RWPE2 (cell line): ENCODE data around the gene ABCA2.

Experiments used
- ATAC-seq: fragments of 200-7000 bp; cut with Tn5 transposase; 3 replicates; pipeline ENCODE4 v1.9.1; 2021; ENCODE audit warnings: low read depth
- DNase-seq: peaks from one replicate; pipeline ENCODE4 v3.0.0-alpha.2; 2020; ENCODE audit warnings: low spot score
- H3K27ac ChIP-seq: fragments of 450-650 bp; 2 replicates; pipeline ENCODE4 v1.5.1; 2017; ENCODE audit warnings: mild to moderate bottlenecking; ENCODE audit not compliant: poor library complexity, severe bottlenecking
- H3K27me3 ChIP-seq: fragments of 250-450 bp; sonication (Bioruptor Pico); 2 replicates; pipeline ENCODE4 v1.5.1; 2021; ENCODE audit warnings: mild to moderate bottlenecking, moderate library complexity; ENCODE audit not compliant: insufficient read depth, poor library complexity, severe bottlenecking
- H3K36me3 ChIP-seq: fragments of 250-450 bp; sonication (Bioruptor Pico); 2 replicates; pipeline ENCODE4 v1.5.1; 2020; ENCODE audit warnings: low read depth, mild to moderate bottlenecking, moderate library complexity
- H3K4me1 ChIP-seq: fragments of 250-450 bp; sonication (Bioruptor Pico); 2 replicates; pipeline ENCODE4 v1.5.1; 2021; ENCODE audit warnings: mild to moderate bottlenecking, moderate library complexity; ENCODE audit not compliant: insufficient read depth, poor library complexity, severe bottlenecking
- H3K4me3 ChIP-seq: fragments of 250-450 bp; sonication (Bioruptor Pico); 2 replicates; pipeline ENCODE4 v1.5.1; 2021; ENCODE audit warnings: mild to moderate bottlenecking, moderate library complexity; ENCODE audit not compliant: severe bottlenecking
- H3K9me3 ChIP-seq: fragments of 250-450 bp; sonication (Bioruptor Pico); 2 replicates; pipeline ENCODE4 v1.5.1; 2021; ENCODE audit warnings: mild to moderate bottlenecking, moderate library complexity; ENCODE audit not compliant: severe bottlenecking
- CTCF ChIP-seq: fragments of 450-650 bp; IDR thresholded peaks from one replicate; pipeline ENCODE4 v1.5.1; 2017; ENCODE audit warnings: mild to moderate bottlenecking, moderate library complexity; ENCODE audit not compliant: poor library complexity, severe bottlenecking

The ABCA2 gene

GRCh38 chr9:137009938-137010732 lies 17.9 kb downstream of the ABCA2 start:
- no peak for TF ChIP-seq CTCF
- H3K27me3 ChIP-seq, result no peaks in the 10 kb centered on the region
- DNase-seq (no peak), ATAC-seq (no peak)
- H3K27ac ChIP-seq, result no peak overlapping the region
- H3K4me3 ChIP-seq, result no peak overlapping the region
- H3K9me3 ChIP-seq, result no peaks in the 10 kb centered on the region
- no peaks in the 10 kb centered on the region for H3K4me1 ChIP-seq
- no peaks in the 10 kb centered on the region for H3K36me3 ChIP-seq

GRCh38 chr9:137009217-137009616 lies 18.8 kb downstream of the ABCA2 start:
- DNase-seq (no peak), ATAC-seq (no peak)
- TF ChIP-seq CTCF, result no peak
- Histone ChIP-seq H3K4me3 (no peak overlapping the region), H3K36me3 (no peaks in the 10 kb centered on the region), H3K9me3 (no peaks in the 10 kb centered on the region), H3K4me1 (no peaks in the 10 kb centered on the region), H3K27me3 (no peaks in the 10 kb centered on the region), H3K27ac (no peak overlapping the region)

- Histone ChIP-seq H3K27ac (no peak overlapping the region), H3K27me3 (no peaks in the 10 kb centered on the region), H3K4me3 (no peak overlapping the region), H3K9me3 (no peaks in the 10 kb centered on the region), H3K4me1 (no peaks in the 10 kb centered on the region), H3K36me3 (no peaks in the 10 kb centered on the region)
- no peak for TF ChIP-seq CTCF
- no peak for DNase-seq
- ATAC-seq, result no peak
Observed at GRCh38 chr9:137008312-137008711, 19.7 kb downstream of the ABCA2 start.

- Histone ChIP-seq H3K9me3 (no peaks in the 10 kb centered on the region), H3K4me3 (no peak overlapping the region), H3K4me1 (no peaks in the 10 kb centered on the region), H3K27me3 (no peaks in the 10 kb centered on the region), H3K27ac (no peak overlapping the region), H3K36me3 (no peaks in the 10 kb centered on the region)
- TF ChIP-seq CTCF, result no peak
- DNase-seq (no peak), ATAC-seq (no peak; the same call in 2 of the 3 replicates)
Observed at GRCh38 chr9:137007816-137008270, 20.2 kb downstream of the ABCA2 start.
